ENCODE results near the gene CABLES1. TPM values are rescaled to one million over a fixed set of nuclear protein-coding genes. Genes with fewer than 3 reads are reported as not detected.
"Not testable (repeated sequence)": the region's sequence is repeated elsewhere in the genome, so short reads cannot be mapped to it uniquely, and the experiment has no call there.

The CABLES1 gene
- total RNA-seq, 6 experiments from 2014 or later, result 7.4 to 21.5 (median 11.3) TPM

DNA sequence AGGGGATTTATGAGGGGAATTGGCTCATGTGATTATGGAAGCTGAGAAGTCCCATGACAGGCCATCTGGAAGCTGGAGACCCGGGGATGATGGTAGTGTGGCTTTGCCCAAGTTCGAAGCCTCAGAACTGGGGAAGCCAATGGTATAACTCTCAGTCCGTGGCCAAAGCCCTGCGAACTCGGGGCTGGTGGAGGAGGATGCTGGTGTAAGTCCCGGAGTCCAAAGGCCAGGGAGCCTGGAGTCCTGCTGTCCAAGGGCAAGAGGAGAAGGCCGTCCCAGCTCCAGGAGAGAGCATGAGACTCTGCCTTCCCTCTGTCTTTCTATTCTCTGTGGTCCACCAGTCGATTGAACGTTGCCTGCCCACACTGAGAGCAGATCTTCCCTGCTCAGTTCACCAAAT lies 43.2 kb upstream of the CABLES1 start:
- no peaks in the 10 kb centered on the region for H3K4me1 ChIP-seq
- WGBS (ENCODE audit: insufficient coverage, low coverage, low lambda C conversion rate, missing lambda C conversion rate), result no CpG with 5 or more reads among the region's 9 CpGs
- intact Hi-C loops (cut with DNase I), result no loop called here
- no peak for TF ChIP-seq POLR2A (IDR thresholded peaks at IDR 0.05)
- TF ChIP-seq CTCF (IDR thresholded peaks at IDR 0.05), result no peak
- H3K27ac ChIP-seq, result no peak overlapping the region
- no peaks in the 10 kb centered on the region for H3K36me3 ChIP-seq
- no peak overlapping the region for H3K4me3 ChIP-seq
- H3K27me3 ChIP-seq, result no peaks in the 10 kb centered on the region
- ATAC-seq (no peak), DNase-seq (no peak)
- H3K9me3 ChIP-seq, result no peaks in the 10 kb centered on the region

GRCh38 chr18:23093130-23093529 lies 42.2 kb upstream of the CABLES1 start:
- ATAC-seq, H3K36me3 ChIP-seq: not testable (repeated sequence)

DNA sequence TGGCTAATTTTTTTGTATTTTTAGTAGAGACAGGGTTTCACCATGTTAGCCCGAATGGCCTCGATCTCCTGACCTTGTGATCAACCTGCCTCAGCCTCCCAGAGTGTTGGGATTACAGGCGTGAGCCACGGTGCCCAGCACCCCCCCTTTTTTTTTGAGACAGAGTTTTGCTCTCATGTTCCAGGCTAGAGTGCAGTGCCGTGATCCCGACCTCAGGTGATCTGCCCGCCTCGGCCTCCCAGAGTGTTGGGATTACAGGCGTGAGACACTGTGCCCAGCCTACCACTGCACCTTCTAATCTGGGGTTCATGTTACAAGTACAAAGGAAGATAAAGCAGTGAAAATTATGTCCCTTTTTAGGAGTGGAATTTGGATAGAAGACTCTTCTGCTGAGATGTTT lies 41.5 kb upstream of the CABLES1 start:
- intact Hi-C loops (cut with DNase I), result no loop called here
- 80% methylated on average over 2 of the region's 9 CpGs for WGBS (ENCODE audit: insufficient coverage, low coverage, low lambda C conversion rate, missing lambda C conversion rate)
- no peak for DNase-seq
- H3K27me3 ChIP-seq, result no peaks in the 10 kb centered on the region
- no peaks in the 10 kb centered on the region for H3K9me3 ChIP-seq
- H3K4me3 ChIP-seq, result no peak overlapping the region
- H3K36me3 ChIP-seq, result no peaks in the 10 kb centered on the region
- H3K27ac ChIP-seq, result no peak overlapping the region
- ATAC-seq, result no peak
- no peaks in the 10 kb centered on the region for H3K4me1 ChIP-seq
- no peak for TF ChIP-seq POLR2A (IDR thresholded peaks at IDR 0.05)
- TF ChIP-seq CTCF (IDR thresholded peaks at IDR 0.05), result no peak

More at GRCh38 chr18:23093130-23093529, 42.2 kb upstream of the CABLES1 start:
- H3K4me3 ChIP-seq; intact Hi-C loops (cut with DNase I); DNase-seq; H3K27ac ChIP-seq; H3K27me3 ChIP-seq; H3K9me3 ChIP-seq; H3K4me1 ChIP-seq: not testable (repeated sequence)
- 84% methylated on average over 9 of the region's 10 CpGs for WGBS (ENCODE audit: insufficient coverage, low coverage, low lambda C conversion rate, missing lambda C conversion rate)

DNA sequence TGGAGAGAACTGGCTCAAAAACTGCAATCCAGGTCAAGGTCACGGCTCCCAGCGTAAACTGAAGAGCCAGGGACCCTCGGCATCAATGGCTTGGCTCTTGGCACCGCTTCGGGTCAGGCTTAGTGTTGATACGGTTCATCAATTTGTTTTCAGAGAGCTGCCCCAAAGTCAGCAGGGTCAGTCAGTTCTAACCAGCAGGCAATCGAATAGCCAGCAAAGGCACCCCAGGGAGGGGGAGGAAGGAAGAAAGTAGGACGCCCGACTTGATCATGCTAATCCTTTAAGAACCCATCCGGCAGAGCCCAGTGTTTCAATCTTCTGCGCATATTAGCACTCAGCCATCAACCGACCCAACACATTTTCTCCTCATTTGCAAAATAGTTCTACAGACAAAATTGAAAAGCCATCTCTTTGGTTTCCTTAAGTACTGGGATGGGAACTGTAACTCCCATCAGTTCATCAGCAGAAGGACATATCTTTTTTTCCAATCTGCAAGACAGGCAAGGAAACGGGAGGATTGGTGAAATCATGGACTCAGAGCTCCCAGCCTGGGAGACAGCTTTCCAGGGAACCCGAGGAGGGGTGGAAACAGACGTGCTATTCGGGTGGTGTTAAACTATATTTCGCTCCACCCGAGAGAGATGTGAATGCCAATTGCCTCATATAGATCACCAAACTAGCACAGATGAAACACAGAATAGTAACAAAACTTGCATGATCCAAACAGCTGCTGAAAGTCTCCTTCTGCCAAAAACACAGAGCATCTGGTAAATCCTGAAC lies 40.7 kb upstream of the CABLES1 start:
- no peaks in the 10 kb centered on the region for H3K27me3 ChIP-seq
- H3K36me3 ChIP-seq, result no peaks in the 10 kb centered on the region
- H3K4me3 ChIP-seq, result no peak overlapping the region
- H3K27ac ChIP-seq, result no peak overlapping the region
- intact Hi-C loops (cut with DNase I), result no loop called here
- no peak for ATAC-seq
- H3K4me1 ChIP-seq, result no peaks in the 10 kb centered on the region
- whole genome bisulfite sequencing (ENCODE audit: insufficient coverage, low coverage, low lambda C conversion rate, missing lambda C conversion rate), result 35% methylated on average over 16 of the region's 18 CpGs
- H3K9me3 ChIP-seq, result no peaks in the 10 kb centered on the region
- DNase-seq, result no peak
- TF ChIP-seq POLR2A (IDR thresholded peaks at IDR 0.05) (no peak), CTCF (IDR thresholded peaks at IDR 0.05) (no peak)

DNA sequence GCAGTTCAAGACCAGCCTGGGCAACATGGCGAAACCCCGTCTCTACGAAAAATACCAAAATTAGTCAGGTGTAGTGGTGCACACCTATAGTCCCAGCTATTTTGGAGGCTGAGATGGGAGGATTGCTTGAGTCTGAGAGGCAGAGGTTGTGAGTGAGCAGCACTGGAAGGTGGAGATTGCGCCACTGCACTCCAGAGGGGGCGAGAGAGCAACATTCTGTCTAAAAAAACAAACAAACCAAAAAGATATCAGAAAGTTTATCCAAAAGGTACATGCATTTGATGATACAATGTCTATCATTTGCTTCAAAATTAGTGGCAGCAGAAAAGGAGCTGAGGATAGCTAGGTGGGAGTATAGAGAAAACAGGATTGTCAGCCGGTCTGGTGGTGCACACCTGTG lies 39.8 kb upstream of the CABLES1 start:
- ATAC-seq, result no peak
- intact Hi-C loops (cut with DNase I), result no loop called here
- H3K4me1 ChIP-seq, result no peaks in the 10 kb centered on the region
- 67% methylated on average over 5 of the region's 6 CpGs for WGBS (ENCODE audit: insufficient coverage, low coverage, low lambda C conversion rate, missing lambda C conversion rate)
- H3K27me3 ChIP-seq, result no peaks in the 10 kb centered on the region
- no peak overlapping the region for H3K4me3 ChIP-seq
- no peak for DNase-seq
- no peaks in the 10 kb centered on the region for H3K9me3 ChIP-seq
- no peak overlapping the region for H3K27ac ChIP-seq
- H3K36me3 ChIP-seq, result no peaks in the 10 kb centered on the region
- no peak for TF ChIP-seq POLR2A (IDR thresholded peaks at IDR 0.05)
- peak in 1 of 4 donors; percentile 6 for TF ChIP-seq CTCF (IDR thresholded peaks at IDR 0.05)

DNA sequence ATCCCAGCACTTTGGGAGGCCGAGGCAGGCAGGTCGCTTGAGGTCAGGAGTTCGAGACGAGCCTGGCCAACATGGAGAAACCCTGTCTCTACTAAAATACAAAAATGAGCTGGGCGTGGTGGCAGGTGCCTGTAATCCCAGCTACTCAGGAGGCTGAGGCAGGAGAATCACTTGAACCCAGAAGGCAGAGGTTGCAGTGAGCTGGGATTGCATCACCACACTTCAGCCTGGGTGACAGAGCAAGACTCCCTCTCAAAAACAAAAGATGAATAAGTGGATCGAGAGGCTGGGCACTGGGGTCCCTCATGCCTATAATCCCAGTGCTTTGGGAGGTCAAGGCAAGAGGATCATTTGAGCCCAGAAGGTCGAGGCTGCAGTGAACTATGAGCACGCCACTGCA lies 38.3 kb upstream of the CABLES1 start:
- intact Hi-C loops (cut with DNase I); H3K9me3 ChIP-seq; H3K27ac ChIP-seq; DNase-seq; ATAC-seq; H3K4me1 ChIP-seq; H3K36me3 ChIP-seq; H3K27me3 ChIP-seq; H3K4me3 ChIP-seq: not testable (repeated sequence)
- WGBS (ENCODE audit: insufficient coverage, low coverage, low lambda C conversion rate, missing lambda C conversion rate), result no CpG with 5 or more reads among the region's 8 CpGs
